Measurements from ENCODE around the gene USP46.

The USP46 gene

GRCh38 chr4:52659001-52659721 is at the start of gene USP46:
Gene USP46 (minus strand): TSS chr4:52659301. CDS start chr4:52659150, 151 bp downstream.
- peak in 54 of 56 donors; percentile 7 to 81 (median 60) for DNase-seq

GRCh38 chr4:52704661-52705060 is 45.6 kb upstream of the USP46 start:
- DNase-seq: no peak

- no peak for DNase-seq
Measured at GRCh38 chr4:52704133-52704532, 45.0 kb upstream of the USP46 start.

GRCh38 chr4:52701207-52701606 is 42.1 kb upstream of the USP46 start:
- no peak for DNase-seq

- no peak for DNase-seq
Measured at GRCh38 chr4:52694936-52695335, 35.8 kb upstream of the USP46 start.

GRCh38 chr4:52693492-52693891 is 34.4 kb upstream of the USP46 start:
- DNase-seq: no peak

GRCh38 chr4:52689096-52689495 is 30.0 kb upstream of the USP46 start:
- no peak for DNase-seq

- no peak for DNase-seq
Measured at GRCh38 chr4:52687696-52688095, 28.6 kb upstream of the USP46 start.

GRCh38 chr4:52685316-52685715 is 26.2 kb upstream of the USP46 start:
- DNase-seq: no peak

GRCh38 chr4:52684896-52685295 is 25.8 kb upstream of the USP46 start:
- DNase-seq: no peak

GRCh38 chr4:52680381-52680780 is 21.3 kb upstream of the USP46 start:
- DNase-seq: no peak

- no peak for DNase-seq
Measured at GRCh38 chr4:52676536-52676935, 17.4 kb upstream of the USP46 start.

- DNase-seq: no peak
Measured at GRCh38 chr4:52675111-52675510, 16.0 kb upstream of the USP46 start.

- no peak for DNase-seq
Measured at GRCh38 chr4:52670739-52671138, 11.6 kb upstream of the USP46 start.

GRCh38 chr4:52670121-52670520 is 11.0 kb upstream of the USP46 start:
- no peak for DNase-seq

GRCh38 chr4:52665592-52665991 is 6.5 kb upstream of the USP46 start:
- DNase-seq: no peak

GRCh38 chr4:52664479-52664878 is 5.4 kb upstream of the USP46 start:
- DNase-seq: no peak

GRCh38 chr4:52661966-52662690 is 3.0 kb upstream of the USP46 start:
- no peak for DNase-seq

GRCh38 chr4:52660643-52661042 is 1.5 kb upstream of the USP46 start:
- DNase-seq: no peak

GRCh38 chr4:52659722-52660261 is 691 bp upstream of the USP46 start:
- DNase-seq: peak in 48 of 56 donors; percentile 2 to 72 (median 44)

GRCh38 chr4:52658641-52659000 is 480 bp downstream of the USP46 start:
- peak in 9 of 56 donors; percentile 1 to 51 (median 37) for DNase-seq

GRCh38 chr4:52657618-52658501 is 1.2 kb downstream of the USP46 start:
- peak in 26 of 56 donors; percentile 2 to 65 (median 38) for DNase-seq
